Peyer's patch (tissue), 4 donors: ENCODE results near the gene KCNMA1.

ENCODE experiments used
- POLR2A ChIP-seq, 2 donors: fragments of 450-650 bp; IDR thresholded peaks; one replicate each; pipeline ENCODE4 v1.5.1; 2017; ENCODE audit warnings: antibody characterized with exemption in 2 of 2, mild to moderate bottlenecking in 2 of 2, moderate library complexity in 2 of 2
- TF ChIP-seq, protein P1 (sequence below), 6 experiments: fragments of 450-650 bp in 4 of 6; fragments of 200-600 bp in 2 of 6; sonication (generic) in 1 of 6; IDR thresholded peaks; one replicate each; pipeline ENCODE4 v1.5.1; 2017 to 2019; ENCODE audit warnings: antibody characterized with exemption in 6 of 6, mild to moderate bottlenecking in 3 of 6, moderate library complexity in 1 of 6

- no peak for TF ChIP-seq POLR2A (IDR thresholded peaks at IDR 0.05)
- TF ChIP-seq, protein P1, sequence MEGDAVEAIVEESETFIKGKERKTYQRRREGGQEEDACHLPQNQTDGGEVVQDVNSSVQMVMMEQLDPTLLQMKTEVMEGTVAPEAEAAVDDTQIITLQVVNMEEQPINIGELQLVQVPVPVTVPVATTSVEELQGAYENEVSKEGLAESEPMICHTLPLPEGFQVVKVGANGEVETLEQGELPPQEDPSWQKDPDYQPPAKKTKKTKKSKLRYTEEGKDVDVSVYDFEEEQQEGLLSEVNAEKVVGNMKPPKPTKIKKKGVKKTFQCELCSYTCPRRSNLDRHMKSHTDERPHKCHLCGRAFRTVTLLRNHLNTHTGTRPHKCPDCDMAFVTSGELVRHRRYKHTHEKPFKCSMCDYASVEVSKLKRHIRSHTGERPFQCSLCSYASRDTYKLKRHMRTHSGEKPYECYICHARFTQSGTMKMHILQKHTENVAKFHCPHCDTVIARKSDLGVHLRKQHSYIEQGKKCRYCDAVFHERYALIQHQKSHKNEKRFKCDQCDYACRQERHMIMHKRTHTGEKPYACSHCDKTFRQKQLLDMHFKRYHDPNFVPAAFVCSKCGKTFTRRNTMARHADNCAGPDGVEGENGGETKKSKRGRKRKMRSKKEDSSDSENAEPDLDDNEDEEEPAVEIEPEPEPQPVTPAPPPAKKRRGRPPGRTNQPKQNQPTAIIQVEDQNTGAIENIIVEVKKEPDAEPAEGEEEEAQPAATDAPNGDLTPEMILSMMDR (IDR thresholded peaks at IDR 0.05), result no peak
Measured at GRCh38 chr10:76997631-76998030, 640.0 kb downstream of the KCNMA1 start.
